GM10266 (cell line): ENCODE results near the gene KRTAP17-1.

ENCODE experiments used
- DNase-seq: peaks from one replicate; pipeline ENCODE4 v3.0.0; 2012; ENCODE audit errors: extremely low spot score
- TF ChIP-seq, protein P1 (sequence below): IDR thresholded peaks from 2 replicates; pipeline ENCODE4 v1.5.1; 2012; ENCODE audit warnings: mild to moderate bottlenecking, low read depth; ENCODE audit not compliant: control insufficient read depth, insufficient read depth; ENCODE audit errors: missing control alignments

KRTAP17-1 gene

DNA sequence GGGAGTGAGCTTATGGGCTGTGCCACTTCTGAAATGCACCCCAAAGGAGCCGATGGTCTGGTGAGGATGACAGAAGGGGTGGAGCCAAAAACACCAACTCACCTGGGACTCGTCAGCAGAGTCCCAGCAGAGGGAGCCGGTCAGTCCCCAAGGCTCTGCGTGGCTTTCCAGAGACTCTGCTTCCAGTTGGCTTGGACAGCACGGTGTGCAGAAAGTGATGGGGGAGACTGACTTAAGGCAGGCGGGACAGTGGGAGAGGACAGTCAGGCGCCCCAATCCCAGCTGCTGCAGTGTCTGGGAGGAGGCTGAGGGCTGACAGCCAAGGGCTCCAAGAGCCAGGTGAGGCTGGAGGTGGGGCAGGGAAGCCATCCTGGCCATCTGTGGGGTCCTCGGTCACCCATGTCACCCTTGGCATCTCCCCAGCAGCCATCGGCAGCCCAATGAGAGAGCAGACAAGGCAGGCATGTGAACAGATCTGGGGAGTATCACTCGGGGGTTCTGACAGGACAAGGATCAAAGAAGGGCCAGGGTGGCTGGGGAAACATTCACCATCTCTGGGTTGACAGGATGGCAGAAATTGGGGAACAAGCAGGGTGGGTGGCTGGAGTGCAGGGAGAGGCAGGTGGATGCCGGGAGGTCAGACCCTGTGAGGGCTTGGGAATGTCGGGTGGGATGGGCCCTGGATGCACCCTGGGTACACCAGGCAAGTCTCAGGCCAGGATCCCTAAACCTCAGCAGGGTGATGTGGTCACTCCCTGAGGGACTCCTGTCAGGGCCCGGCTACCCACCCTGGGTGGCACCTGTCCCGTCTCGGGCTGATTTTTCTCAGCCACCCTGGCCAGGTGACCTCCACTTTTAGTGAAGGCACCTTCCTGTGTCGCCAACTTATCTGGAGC, 8.9 kb upstream of the KRTAP17-1 start:
- TF ChIP-seq, protein P1, sequence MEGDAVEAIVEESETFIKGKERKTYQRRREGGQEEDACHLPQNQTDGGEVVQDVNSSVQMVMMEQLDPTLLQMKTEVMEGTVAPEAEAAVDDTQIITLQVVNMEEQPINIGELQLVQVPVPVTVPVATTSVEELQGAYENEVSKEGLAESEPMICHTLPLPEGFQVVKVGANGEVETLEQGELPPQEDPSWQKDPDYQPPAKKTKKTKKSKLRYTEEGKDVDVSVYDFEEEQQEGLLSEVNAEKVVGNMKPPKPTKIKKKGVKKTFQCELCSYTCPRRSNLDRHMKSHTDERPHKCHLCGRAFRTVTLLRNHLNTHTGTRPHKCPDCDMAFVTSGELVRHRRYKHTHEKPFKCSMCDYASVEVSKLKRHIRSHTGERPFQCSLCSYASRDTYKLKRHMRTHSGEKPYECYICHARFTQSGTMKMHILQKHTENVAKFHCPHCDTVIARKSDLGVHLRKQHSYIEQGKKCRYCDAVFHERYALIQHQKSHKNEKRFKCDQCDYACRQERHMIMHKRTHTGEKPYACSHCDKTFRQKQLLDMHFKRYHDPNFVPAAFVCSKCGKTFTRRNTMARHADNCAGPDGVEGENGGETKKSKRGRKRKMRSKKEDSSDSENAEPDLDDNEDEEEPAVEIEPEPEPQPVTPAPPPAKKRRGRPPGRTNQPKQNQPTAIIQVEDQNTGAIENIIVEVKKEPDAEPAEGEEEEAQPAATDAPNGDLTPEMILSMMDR, result peak; percentile 9
- DNase-seq, result no peak

DNA sequence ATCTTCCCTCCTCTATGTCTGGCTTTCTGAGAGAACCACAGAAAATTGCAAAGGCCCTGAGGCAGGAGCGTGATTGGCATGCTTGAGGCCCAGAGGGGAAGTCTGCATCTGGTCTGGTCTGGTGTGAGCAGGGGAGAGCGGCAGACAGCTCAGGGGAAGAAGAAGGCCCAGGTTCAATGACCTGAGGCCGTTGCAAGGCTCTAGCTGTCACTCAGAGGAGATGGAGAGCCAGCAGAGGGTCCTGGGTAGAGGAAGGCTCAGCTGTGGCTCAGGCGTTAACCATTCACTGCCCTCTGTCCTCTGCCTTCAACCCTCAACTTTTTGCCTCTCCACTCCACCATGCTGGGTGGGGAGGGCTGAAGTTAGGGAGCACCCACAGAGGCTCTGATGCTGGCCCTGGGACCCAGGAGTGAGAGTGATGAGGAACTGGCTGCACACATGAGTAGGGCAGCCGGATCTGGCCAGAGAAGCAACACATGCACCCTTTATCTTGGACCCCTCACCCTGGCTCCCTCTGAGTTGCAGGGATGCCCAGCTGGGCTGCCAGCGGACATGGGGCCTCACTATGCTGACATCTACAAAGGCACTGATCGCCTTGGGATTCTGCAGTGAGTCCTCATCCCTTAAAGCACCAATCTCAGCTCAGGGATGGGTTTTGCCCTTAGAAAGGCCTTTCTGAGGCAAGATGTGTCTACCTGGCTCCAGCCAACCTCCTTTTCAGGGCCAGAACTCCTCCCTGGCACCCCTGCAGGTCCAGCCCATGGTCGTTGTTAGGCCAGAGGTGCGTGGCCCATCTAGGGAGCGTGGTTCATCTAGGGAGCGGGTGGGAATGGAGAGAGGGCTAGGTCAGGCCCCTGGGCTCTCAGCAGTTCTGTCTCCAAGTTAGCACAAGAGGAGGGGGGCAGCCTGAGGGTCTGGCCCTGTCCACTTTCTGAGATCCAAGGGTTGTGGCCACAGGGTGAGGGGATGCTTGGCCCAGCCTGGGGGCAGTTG, 7.7 kb upstream of the KRTAP17-1 start:
- DNase-seq, result no peak
- TF ChIP-seq, protein P1, result no peak

DNA sequence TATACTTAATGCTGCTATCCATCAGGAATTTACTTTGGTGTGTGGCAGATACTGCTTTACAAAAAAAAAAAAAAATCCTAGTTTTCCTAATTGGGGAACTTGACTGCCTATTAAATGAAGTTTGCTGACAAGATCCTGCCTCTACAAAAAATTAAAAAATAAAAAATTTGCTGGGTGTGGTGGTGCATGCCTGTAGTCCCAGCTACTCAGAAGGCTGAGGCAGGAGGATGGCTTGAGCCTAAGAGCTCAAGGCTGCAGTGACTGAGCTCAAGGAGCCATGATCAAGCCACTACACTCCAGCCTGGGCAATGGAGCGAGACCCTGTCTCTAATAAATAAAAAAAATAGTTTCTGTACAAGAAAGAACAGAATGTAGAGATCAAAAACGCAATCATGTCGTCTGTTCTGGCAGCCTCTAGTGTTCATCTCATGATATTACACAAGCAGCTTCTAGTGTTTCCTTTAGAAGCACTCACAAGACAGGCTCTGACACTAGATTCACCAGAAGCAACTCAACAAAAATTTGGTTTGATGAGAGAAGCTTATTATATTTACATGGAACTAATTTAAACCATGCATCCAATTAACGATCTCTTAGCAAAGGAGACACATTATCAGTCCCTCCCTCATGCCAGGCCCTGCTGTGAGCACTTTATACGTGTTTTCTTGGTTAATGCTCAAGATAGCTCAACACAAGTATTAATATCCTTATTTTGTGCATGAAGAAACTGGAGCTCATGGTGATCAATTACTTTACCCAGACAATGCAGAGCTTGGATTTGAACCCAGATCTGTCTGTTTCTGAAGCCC, 6.8 kb upstream of the KRTAP17-1 start:
- DNase-seq, result peak; percentile 47
- TF ChIP-seq, protein P1, result peak; percentile 58

DNA sequence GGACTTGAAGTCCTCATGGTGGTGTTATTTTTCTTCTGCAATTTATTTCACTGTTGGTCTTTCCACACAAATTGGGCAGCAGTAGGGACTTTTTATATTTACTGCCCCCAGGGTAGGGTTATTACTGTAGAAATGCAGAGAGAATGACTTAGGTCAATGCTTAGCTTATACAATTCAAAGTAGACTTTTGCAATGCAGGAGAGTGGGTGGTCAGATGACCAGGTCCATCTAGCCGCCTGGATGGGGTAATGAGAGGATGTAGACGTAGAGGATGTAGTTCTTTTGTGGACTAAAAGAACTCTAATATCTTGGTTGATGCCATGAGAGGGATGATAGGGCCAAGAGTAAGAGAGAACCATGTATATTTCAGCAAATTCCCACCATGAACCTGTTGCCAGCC, 2.7 kb upstream of the KRTAP17-1 start:
- TF ChIP-seq, protein P1, result no peak
- DNase-seq, result no peak

DNA sequence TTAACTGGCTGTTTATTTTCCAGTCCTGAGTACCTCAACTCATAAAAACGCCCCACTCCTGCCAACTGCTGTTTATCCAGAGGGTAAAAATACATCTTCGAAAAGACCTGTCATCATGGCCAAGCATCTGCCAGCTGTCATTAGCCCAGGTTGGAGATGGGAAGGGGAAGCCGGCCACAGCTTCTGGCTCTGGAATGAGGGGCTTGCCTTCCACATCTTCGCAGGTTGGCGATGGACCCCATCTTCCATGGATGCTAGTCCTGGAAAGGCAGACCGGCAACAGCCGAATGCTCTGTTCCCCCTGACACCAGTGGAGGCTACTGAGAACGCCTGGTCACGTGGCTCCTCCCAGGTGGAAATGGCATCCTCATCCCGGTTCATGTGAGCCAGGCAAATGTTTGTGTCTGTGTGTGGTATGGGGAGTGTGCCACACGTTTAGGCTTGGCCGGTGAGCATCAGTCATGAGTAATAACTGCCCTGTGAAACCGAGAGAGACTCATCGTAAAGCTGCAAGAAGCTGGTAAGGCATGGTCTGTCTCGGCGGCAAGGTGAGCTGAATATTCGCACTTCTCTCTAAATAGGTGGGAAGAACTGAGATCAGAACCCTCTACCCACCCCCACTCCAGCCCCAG, 420 bp upstream of the KRTAP17-1 start:
- TF ChIP-seq, protein P1, result no peak

DNA sequence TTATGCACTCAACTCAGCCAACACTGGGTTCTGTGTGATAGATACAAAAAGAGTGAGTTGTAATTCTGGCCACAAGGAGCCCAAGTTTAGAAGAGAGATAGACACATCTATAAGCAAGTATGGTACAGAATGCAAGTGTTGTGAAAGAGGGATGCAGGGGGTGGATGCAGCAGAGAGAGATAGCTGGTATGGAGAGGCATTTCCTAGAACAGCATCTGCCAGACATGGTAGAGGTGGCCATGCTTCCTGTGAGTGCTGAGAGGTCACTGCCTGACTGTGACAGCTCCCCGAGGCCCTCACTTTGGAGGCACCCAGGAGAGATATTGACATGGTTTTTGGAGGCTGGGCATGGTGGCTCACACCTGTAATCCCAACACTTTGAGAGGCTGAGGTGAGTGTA, 4.4 kb downstream of the KRTAP17-1 start:
- TF ChIP-seq, protein P1, result no peak
- DNase-seq, result no peak

More for the DNA sequence above, 420 bp upstream of the KRTAP17-1 start:
- no peak for DNase-seq
